Pancreas (tissue), 10 donors: Measurements from ENCODE around the gene IBA57. TPM values are rescaled to one million over a fixed set of nuclear protein-coding genes. Genes with fewer than 3 reads are reported as not detected.

Experiments
- ATAC-seq, 4 donors: fragments of 200-7000 bp; cut with Tn5 transposase; one replicate each; pipeline versions ENCODE4 v1.8.0 to v1.9.1; 2020; ENCODE audit warnings: mild to moderate bottlenecking in 4 of 4, moderate library complexity in 4 of 4
- DNase-seq, 6 donors: peaks; one replicate each; pipeline ENCODE4 v3.0.0-alpha.2; 2020
- FAIRE-seq: peaks from 2 replicates; lab custom pipeline; 2012; peaks lifted over from hg19 to GRCh38; lab: Jason Lieb, UNC
- H3K27ac ChIP-seq, 4 donors: fragments of 200-600 bp; sonication (generic); 1 replicate in 3 of 4; 2 replicates in 1 of 4; pipeline versions ENCODE4 v1.5.0 to v1.8.0; 2020
- H3K27me3 ChIP-seq, 4 donors: fragments of 200-600 bp; one replicate each; pipeline ENCODE4 v1.8.0; 2021
- H3K36me3 ChIP-seq, 3 donors: fragments of 200-600 bp; sonication (generic) in 1 of 3; one replicate each; pipeline versions ENCODE4 v1.5.0 to v1.8.0; 2020 to 2021
- H3K4me1 ChIP-seq, 3 donors: fragments of 200-600 bp; one replicate each; pipeline ENCODE4 v1.8.0; 2021
- H3K4me3 ChIP-seq, 4 donors: fragments of 200-600 bp; sonication (generic) in 2 of 4; one replicate each; pipeline versions ENCODE4 v1.5.0 to v1.8.0; 2020 to 2021
- H3K9me3 ChIP-seq, 4 donors: fragments of 200-600 bp; one replicate each; pipeline ENCODE4 v1.8.0; 2021
- WGBS, 2 donors: extraction: QIAGEN DNeasy Blood & Tissue Kit; methylation state at CpG; one replicate each; pipeline ENCODE4 v1.1.7; 2013; 5-methylcytosine and 5-hydroxymethylcytosine counted together
- intact Hi-C, 3 donors: fragments of 100-400 bp; cut with DNase I; formaldehyde crosslinking; loops; one replicate each; pipeline versions ENCODE4 v1.11.1 to v1.14.2; 2022
- polyA plus RNA-seq, 2 donors: library from polyadenylated mRNA; stranded (reverse); fragments of 200-250 nt; gene quantifications; one replicate each; pipeline ENCODE4 v1.2.3, GENCODE V29; 2013
- total RNA-seq, 6 donors: library from RNA; stranded (reverse); fragmentation: NEBNext Ultra II Directional in 4 of 6; extraction: Animal tissue kit (Norgen Biotek cat#: 25700) in 4 of 6; gene quantifications; one replicate each; pipeline versions ENCODE4 v1.2.1 to v1.2.4, GENCODE V29; 2021 to 2023
- TF ChIP-seq, protein P1 (sequence below), 4 donors: fragments of 200-600 bp; sonication (generic) in 3 of 4; IDR thresholded peaks; one replicate each; pipeline versions ENCODE4 v1.5.0 to v1.8.0; 2021; ENCODE audit warnings: antibody characterized with exemption in 4 of 4
- donor health status: healthy with polysubstance abuse.
- donor health status: DM: no; HTN: no; CAD: no; lungs with moderate emphysema.
- donor health status: DM: no; HTN: no; CAD: no.
- donor health status: control.
- donor health status: control.
- donor health status: Bipolar disorder and iron deficiency.
- donor health status: DM: yes; HTN: yes; CAD: no.
- donor health status: DM: no; HTN: no; CAD: no.
- donor health status: DM: no; HTN: no; CAD: no.
- donor health status: DM: yes; HTN: yes; CAD: no.

Gene IBA57
- total and polyA plus RNA-seq, 8 donors = 2.4 to 14.4 (median 7.0) TPM

DNA sequence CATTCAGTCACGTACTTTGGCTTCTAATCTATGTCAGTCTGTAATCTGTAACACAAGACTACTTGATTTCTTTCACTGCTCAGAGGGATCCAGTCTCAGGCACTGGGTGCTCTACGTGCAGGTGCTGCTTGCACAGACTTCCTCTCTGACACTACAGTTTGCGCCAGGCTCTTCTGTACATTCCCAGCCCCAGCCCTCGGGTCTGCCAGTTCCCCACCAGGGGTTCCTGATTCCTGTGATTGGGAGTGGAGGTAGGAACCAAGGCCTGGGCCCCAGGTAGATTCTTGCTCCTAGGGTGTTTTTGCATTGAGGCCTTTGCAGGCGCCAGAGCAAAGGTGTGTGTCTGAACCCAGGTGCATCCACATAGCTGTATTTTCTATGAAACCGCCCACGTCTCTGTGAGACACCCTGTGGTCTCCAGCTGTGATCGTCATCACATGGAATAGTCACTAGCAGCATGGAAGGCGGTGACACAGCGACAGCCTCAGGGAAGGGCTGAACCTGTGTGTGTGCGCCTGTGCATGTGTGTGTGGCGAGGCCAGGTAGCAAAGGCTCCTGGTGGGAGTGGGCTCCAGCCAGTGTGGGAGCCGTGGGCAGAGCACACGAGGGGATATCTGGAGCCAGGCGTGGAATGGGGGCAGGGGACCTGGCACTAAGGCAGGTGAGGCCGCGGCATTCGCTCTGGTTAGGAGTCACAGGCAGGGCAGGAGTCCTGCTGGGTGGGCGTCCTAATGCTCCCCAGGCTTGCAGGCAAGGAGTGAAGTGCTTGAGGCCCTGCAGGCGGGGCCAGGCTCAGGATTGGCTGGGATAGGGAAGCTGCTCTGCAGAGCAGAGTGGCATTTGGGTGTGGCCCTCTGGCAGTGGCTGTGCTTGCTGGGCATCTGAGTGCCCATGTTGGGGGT is 10.7 kb upstream of the IBA57 start:
- Histone ChIP-seq H3K9me3 (no peaks in the 10 kb centered on the region), H3K4me3 (no peak overlapping the region), H3K36me3 (no peaks in the 10 kb centered on the region), H3K4me1 (no peaks in the 10 kb centered on the region), H3K27me3 (no peaks in the 10 kb centered on the region), H3K27ac (no peak overlapping the region)
- TF ChIP-seq, protein P1, sequence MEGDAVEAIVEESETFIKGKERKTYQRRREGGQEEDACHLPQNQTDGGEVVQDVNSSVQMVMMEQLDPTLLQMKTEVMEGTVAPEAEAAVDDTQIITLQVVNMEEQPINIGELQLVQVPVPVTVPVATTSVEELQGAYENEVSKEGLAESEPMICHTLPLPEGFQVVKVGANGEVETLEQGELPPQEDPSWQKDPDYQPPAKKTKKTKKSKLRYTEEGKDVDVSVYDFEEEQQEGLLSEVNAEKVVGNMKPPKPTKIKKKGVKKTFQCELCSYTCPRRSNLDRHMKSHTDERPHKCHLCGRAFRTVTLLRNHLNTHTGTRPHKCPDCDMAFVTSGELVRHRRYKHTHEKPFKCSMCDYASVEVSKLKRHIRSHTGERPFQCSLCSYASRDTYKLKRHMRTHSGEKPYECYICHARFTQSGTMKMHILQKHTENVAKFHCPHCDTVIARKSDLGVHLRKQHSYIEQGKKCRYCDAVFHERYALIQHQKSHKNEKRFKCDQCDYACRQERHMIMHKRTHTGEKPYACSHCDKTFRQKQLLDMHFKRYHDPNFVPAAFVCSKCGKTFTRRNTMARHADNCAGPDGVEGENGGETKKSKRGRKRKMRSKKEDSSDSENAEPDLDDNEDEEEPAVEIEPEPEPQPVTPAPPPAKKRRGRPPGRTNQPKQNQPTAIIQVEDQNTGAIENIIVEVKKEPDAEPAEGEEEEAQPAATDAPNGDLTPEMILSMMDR (IDR thresholded peaks at IDR 0.05) = no peak
- 78 to 82% methylated on average over 20 of the region's 20 CpGs for WGBS, 2 donors
- no peak for FAIRE-seq
- DNase-seq = peak in 2 of 6 donors; percentile 32 to 52
- ATAC-seq = no peak
- intact Hi-C loops = no loop called here

DNA sequence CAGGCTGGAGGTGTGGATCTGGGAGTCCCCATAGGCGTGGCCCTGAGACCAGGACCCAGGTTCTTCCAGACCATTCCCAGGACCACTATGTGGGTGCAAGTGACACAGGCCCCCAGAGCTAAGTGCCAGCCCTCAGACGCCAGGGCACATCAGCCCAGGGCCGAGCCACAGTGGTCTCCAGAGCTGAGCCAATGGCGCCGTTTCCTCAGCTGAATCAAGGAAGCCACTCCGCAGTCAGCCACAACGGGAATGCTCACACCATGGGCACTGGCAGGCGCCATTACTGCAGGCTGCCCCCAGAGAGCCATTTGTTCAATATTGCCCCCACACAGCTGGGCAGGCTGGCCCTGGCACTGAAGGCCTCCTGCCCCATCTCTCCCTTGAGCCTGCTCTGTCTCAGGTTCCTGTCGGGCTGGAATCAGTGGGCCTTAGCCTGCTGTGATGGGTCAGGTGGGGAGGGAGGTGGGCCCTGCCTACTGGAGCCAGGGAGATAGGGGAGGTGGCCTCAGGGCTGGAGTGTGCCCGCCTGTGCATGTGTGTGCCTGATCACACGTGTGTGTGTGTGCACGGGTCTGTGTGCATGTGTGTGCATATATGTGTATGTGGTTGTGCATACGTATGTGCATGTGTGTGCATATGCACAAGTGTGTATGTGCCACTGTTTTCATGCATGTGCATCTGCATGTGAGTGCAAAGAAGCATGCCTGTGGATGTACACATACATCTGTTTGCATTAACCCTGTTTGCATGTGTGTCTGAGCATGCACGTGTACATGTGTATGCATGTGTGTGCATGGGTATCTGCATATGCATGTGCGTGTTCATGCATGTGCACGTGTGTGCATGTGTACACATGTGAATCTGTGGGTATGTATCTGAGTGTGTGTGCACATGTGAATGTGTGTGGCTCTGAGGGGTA is 9.7 kb upstream of the IBA57 start:
- Histone ChIP-seq H3K27me3 (no peaks in the 10 kb centered on the region), H3K9me3 (no peaks in the 10 kb centered on the region), H3K4me3 (no peak overlapping the region), H3K36me3 (no peaks in the 10 kb centered on the region), H3K4me1 (no peaks in the 10 kb centered on the region), H3K27ac (no peak overlapping the region)
- TF ChIP-seq, protein P1 (IDR thresholded peaks at IDR 0.05) = no peak
- peak in 2 of 6 donors; percentile 36 to 39 for DNase-seq
- no peak for FAIRE-seq
- 71 to 80% methylated on average over 15 to 16 of the region's 16 CpGs for WGBS, 2 donors
- intact Hi-C loops = no loop called here
- no peak for ATAC-seq

DNA sequence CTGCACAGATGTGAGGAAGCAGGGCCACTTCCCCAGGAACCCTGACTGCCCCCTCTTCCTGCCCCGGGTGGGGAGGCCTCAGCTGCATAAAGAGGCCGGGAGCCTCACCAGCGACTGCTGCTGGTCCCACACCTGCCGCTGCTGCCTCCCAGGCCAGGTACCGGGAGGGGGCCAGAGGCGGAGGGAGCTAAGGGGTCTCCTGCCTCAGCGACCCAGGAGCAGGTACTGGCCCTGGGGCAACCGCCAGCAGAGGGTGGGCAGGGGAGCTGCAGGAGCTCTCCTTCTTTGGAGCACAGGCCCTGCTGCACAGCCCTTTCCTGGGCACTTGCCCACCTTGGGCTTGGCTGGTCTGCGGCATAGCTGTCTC is 9.1 kb upstream of the IBA57 start:
- Histone ChIP-seq H3K36me3 (no peaks in the 10 kb centered on the region), H3K27ac (no peak overlapping the region), H3K4me3 (no peak overlapping the region), H3K27me3 (no peaks in the 10 kb centered on the region), H3K9me3 (no peaks in the 10 kb centered on the region), H3K4me1 (no peaks in the 10 kb centered on the region)
- no peak for ATAC-seq
- intact Hi-C loops = no loop called here
- DNase-seq = peak in 2 of 6 donors; percentile 47 to 60
- no peak for FAIRE-seq
- TF ChIP-seq, protein P1 (IDR thresholded peaks at IDR 0.05) = no peak
- WGBS, 2 donors = 64 to 67% methylated on average over 9 of the region's 9 CpGs

DNA sequence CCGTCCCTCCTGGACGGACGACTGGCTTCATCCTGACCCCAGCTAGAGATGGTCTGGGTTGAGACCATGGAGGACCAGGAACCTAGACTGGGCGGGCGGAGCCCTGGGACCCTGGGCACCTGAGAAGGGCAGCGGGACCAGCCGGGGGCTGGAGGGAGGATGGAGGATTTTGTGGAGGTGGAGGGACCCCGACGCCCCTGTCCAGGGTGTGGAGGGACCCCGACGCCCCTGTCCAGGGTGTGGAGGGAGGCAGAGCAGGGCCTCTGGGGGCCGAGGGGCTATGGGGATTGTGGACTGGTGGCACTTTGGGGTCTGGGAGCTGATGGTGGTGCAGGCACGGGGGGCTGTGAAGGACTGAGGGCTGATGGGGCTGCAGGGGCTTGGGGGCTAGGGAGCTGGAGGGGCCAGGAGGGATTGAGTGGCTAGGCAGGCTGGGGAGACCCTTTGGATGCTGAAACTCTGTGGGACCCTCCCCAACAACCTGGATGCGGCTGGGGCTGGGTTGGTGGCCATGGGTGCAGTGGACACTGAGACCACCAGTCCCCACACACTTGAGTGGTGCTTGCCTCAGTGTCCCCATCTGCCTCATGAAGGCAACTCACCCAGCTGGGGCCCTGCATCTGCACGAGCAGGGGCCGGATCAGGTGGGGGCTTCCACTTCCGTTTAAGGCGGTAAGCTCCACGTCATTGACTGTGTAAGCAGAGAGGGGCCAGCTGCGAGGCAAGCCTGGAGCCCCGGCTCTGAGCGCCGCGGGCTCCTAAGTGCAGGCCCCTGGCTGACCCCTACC is 8.5 kb upstream of the IBA57 start:
- H3K4me1 ChIP-seq = no peaks in the 10 kb centered on the region
- intact Hi-C loops = no loop called here
- no peaks in the 10 kb centered on the region for H3K27me3 ChIP-seq
- no peak overlapping the region for H3K27ac ChIP-seq
- 61 to 71% methylated on average over 22 to 24 of the region's 24 CpGs for WGBS, 2 donors
- H3K36me3 ChIP-seq = no peaks in the 10 kb centered on the region
- TF ChIP-seq, protein P1 (IDR thresholded peaks at IDR 0.05) = no peak
- ATAC-seq (no peak), DNase-seq (peak in 2 of 6 donors; percentile 44 to 66), FAIRE-seq (no peak)
- H3K4me3 ChIP-seq = no peak overlapping the region
- no peaks in the 10 kb centered on the region for H3K9me3 ChIP-seq
